HCT116 (cell line): ENCODE data around the gene TMEM258. TPM values are rescaled to one million over a fixed set of nuclear protein-coding genes. Genes with fewer than 3 reads are reported as not detected.

ENCODE experiments used
- ATAC-seq: fragments of 200-7000 bp; cut with Tn5 transposase; 2 replicates; pipeline ENCODE4 v1.9.1; 2020; ENCODE audit warnings: mild to moderate bottlenecking, moderate library complexity
- BruUV-seq: library from RNA; stranded (reverse); fragments of 400-500 nt; replicated peaks from 2 replicates; lab custom pipeline; 2021; lab: Mats Ljungman, UMichigan
- CTCF ChIA-PET: fragments of 300-600 bp; sonication (Branson Sonifier 250); formaldehyde crosslinking; loops from one replicate; lab custom pipeline; 2021; ENCODE audit warnings: antibody characterized with exemption; lab: Charles Lee
- POLR2A ChIA-PET: fragments of 300-600, 350-600 bp; sonication (Branson Sonifier 250); formaldehyde crosslinking; loops from one replicate; lab custom pipeline; 2021; ENCODE audit warnings: antibody characterized with exemption; lab: Charles Lee
- RAD21 ChIA-PET, 2 experiments: fragments of 300-600 bp; sonication (Branson Sonifier 250); formaldehyde crosslinking; loops; one replicate each; lab custom pipeline; 2023; ENCODE audit warnings: low total read pairs in 2 of 2; ENCODE audit not compliant: uncharacterized antibody in 2 of 2, unreplicated experiment in 2 of 2, low non-redundant PET in 1 of 2; lab: Charles Lee
- DNase-seq: peaks from one replicate; pipeline ENCODE4 v3.0.0-alpha.2; 2010; ENCODE audit warnings: low read depth, low spot score
- H2AFZ ChIP-seq: fragments of 200-600 bp; shearing (Covaris generic), sonication (generic); 2 replicates; pipeline ENCODE4 v1.6.1; 2017; ENCODE audit warnings: low read depth, mixed run types, mixed read lengths, antibody characterized with exemption, low read length; ENCODE audit not compliant: poor library complexity, severe bottlenecking
- H3K27ac ChIP-seq: 2 replicates; pipeline ENCODE4 v1.5.1; 2012; ENCODE audit warnings: low read depth, low read length
- H3K27me3 ChIP-seq: fragments of 200-600 bp; sonication (generic); 2 replicates; pipeline ENCODE4 v1.6.1; 2016; ENCODE audit warnings: mixed run types, low read length, mixed read lengths; ENCODE audit not compliant: insufficient read depth
- H3K36me3 ChIP-seq, 2 experiments: fragments of 200-500 bp in 1 of 2; fragments of 200-600 bp in 1 of 2; sonication (Bioruptor generic) in 1 of 2; sonication (generic) in 1 of 2; 2 replicates each; pipeline versions ENCODE4 v1.5.1 to v1.6.1; 2014 to 2016; ENCODE audit warnings: low read length in 2 of 2, inconsistent platforms in 1 of 2, mixed read lengths in 1 of 2, mixed run types in 1 of 2; ENCODE audit not compliant: insufficient read depth in 2 of 2, control insufficient read depth in 1 of 2
- H3K4me1 ChIP-seq, 2 experiments: fragments of 200-600 bp in 1 of 2; sonication (generic) in 1 of 2; 2 replicates each; pipeline versions ENCODE4 v1.5.1 to v1.6.1; 2012 to 2017; ENCODE audit warnings: low read length in 2 of 2, inconsistent platforms in 1 of 2, mild to moderate bottlenecking in 1 of 2, mixed read lengths in 1 of 2, mixed run types in 1 of 2, moderate library complexity in 1 of 2; ENCODE audit not compliant: insufficient read depth in 2 of 2, control insufficient read depth in 1 of 2
- H3K4me2 ChIP-seq: fragments of 200-600 bp; sonication (generic); 2 replicates; pipeline ENCODE4 v1.6.1; 2017; ENCODE audit warnings: mixed run types, low read length, mixed read lengths
- H3K4me3 ChIP-seq, 2 experiments: fragments of 200-600 bp in 1 of 2; sonication (generic) in 1 of 2; replicated peaks in 1 of 2; 2 replicates each; pipeline ENCODE4 v1.5.1; 2011 to 2016; ENCODE audit warnings: low read length in 2 of 2, control low read depth in 1 of 2, low read depth in 1 of 2, mild to moderate bottlenecking in 1 of 2, mixed read lengths in 1 of 2, mixed run types in 1 of 2
- H3K79me2 ChIP-seq: fragments of 200-600 bp; sonication (generic); 2 replicates; pipeline ENCODE4 v1.6.1; 2017; ENCODE audit warnings: mild to moderate bottlenecking, mixed run types, low read length, moderate library complexity, mixed read lengths; ENCODE audit not compliant: insufficient read depth
- H3K9ac ChIP-seq: fragments of 200-600 bp; sonication (generic); 2 replicates; pipeline ENCODE4 v1.6.1; 2016; ENCODE audit warnings: low read length, mixed read lengths
- H3K9me2 ChIP-seq: fragments of 200-600 bp; sonication (generic), shearing (Covaris generic); 2 replicates; pipeline ENCODE4 v1.6.1; 2017; ENCODE audit warnings: mixed run types, mild to moderate bottlenecking, moderate library complexity; ENCODE audit not compliant: insufficient read depth
- H3K9me3 ChIP-seq, 2 experiments: fragments of 200-500 bp in 1 of 2; fragments of 200-600 bp in 1 of 2; sonication (Bioruptor generic) in 1 of 2; sonication (generic) in 1 of 2; 2 replicates each; pipeline ENCODE4 v1.6.1; 2014 to 2017; ENCODE audit warnings: low read length in 2 of 2, mixed read lengths in 2 of 2, inconsistent platforms in 1 of 2, low read depth in 1 of 2, mild to moderate bottlenecking in 1 of 2, mixed run types in 1 of 2, moderate library complexity in 1 of 2; ENCODE audit not compliant: control insufficient read depth in 1 of 2, insufficient read depth in 1 of 2
- H4K20me1 ChIP-seq: fragments of 200-600 bp; sonication (generic), shearing (Covaris generic); 2 replicates; pipeline ENCODE4 v1.6.1; 2017; ENCODE audit warnings: mixed run types, mild to moderate bottlenecking, moderate library complexity; ENCODE audit not compliant: insufficient read depth
- CBX3 ChIP-seq: IDR thresholded peaks from 2 replicates; pipeline ENCODE4 v1.6.1; 2012; ENCODE audit warnings: low read depth
- EGR1 ChIP-seq: IDR thresholded peaks from 2 replicates; pipeline ENCODE4 v1.6.1; 2012; ENCODE audit warnings: low read depth
- ELF1 ChIP-seq: IDR thresholded peaks from 2 replicates; pipeline ENCODE4 v1.6.1; 2012; ENCODE audit warnings: low read depth, borderline replicate concordance
- EZH2 ChIP-seq: fragments of 200-600 bp; sonication (generic); IDR thresholded peaks from 2 replicates; pipeline ENCODE4 v1.6.1; 2017; ENCODE audit warnings: antibody characterized with exemption, mixed run types
- EZH2phosphoT487 ChIP-seq: fragments of 200-600 bp; IDR thresholded peaks from 2 replicates; pipeline ENCODE4 v1.6.1; 2018; ENCODE audit warnings: antibody characterized with exemption, borderline replicate concordance
- POLR2A ChIP-seq: IDR thresholded peaks from 2 replicates; pipeline ENCODE4 v1.7.0; 2011; ENCODE audit warnings: borderline replicate concordance; ENCODE audit not compliant: insufficient read depth, insufficient read length; ENCODE audit errors: extremely low read depth
- POLR2AphosphoS5 ChIP-seq: IDR thresholded peaks from 2 replicates; pipeline ENCODE4 v1.6.1; 2011; ENCODE audit warnings: mild to moderate bottlenecking, low read depth, low read length, moderate library complexity
- SP1 ChIP-seq: IDR thresholded peaks from 2 replicates; pipeline ENCODE4 v1.6.1; 2012; ENCODE audit warnings: low read depth
- SRF ChIP-seq: IDR thresholded peaks from 2 replicates; pipeline ENCODE4 v1.6.1; 2012; ENCODE audit warnings: low read depth
- TCF7L2 ChIP-seq: IDR thresholded peaks from 2 replicates; pipeline ENCODE4 v1.7.0; 2011; ENCODE audit warnings: borderline replicate concordance, inconsistent platforms; ENCODE audit not compliant: insufficient read depth, insufficient read length; ENCODE audit errors: extremely low read depth
- ZBTB33 ChIP-seq: IDR thresholded peaks from 2 replicates; pipeline ENCODE4 v1.6.1; 2011; ENCODE audit warnings: mild to moderate bottlenecking, low read length, moderate library complexity; ENCODE audit not compliant: insufficient replicate concordance; ENCODE audit errors: extremely low read depth
- ZFX ChIP-seq: fragments of 450-650 bp; IDR thresholded peaks from 2 replicates; pipeline ENCODE4 v1.6.1; 2017
- ZNF274 ChIP-seq: fragments of 200-500 bp; sonication (Bioruptor generic); IDR thresholded peaks from 2 replicates; pipeline ENCODE4 v1.6.1; 2014; ENCODE audit warnings: mild to moderate bottlenecking, low read depth, low read length, inconsistent platforms
- intact Hi-C: fragments of 100-400 bp; cut with micrococcal nuclease; formaldehyde crosslinking; loops from 2 replicates; pipeline ENCODE4 v1.10.0; 2022
- total RNA-seq: library from RNA; stranded (reverse); gene quantifications from one replicate; pipeline ENCODE4 v1.2.1, GENCODE V29; 2021; ENCODE audit not compliant: unreplicated experiment
- TF ChIP-seq, protein P1 (sequence below): IDR thresholded peaks from 2 replicates; pipeline ENCODE4 v1.6.1; 2012
- TF ChIP-seq, protein P2 (sequence below), 3 experiments: fragments of 200-600 bp in 1 of 3; sonication (generic) in 1 of 3; IDR thresholded peaks in 2 of 3; conservative IDR thresholded peaks in 1 of 3; 2 replicates each; pipeline ENCODE4 v1.5.1; 2012 to 2017; ENCODE audit warnings: low read depth in 2 of 3, low read length in 2 of 3, antibody characterized with exemption in 1 of 3, borderline replicate concordance in 1 of 3, control low read depth in 1 of 3, mild to moderate bottlenecking in 1 of 3, mixed read lengths in 1 of 3, mixed run types in 1 of 3, moderate library complexity in 1 of 3; ENCODE audit not compliant: insufficient read depth in 1 of 3

TMEM258 gene
- total RNA-seq, 1 experiment from 2014 or later = 160 TPM

- no peak for ATAC-seq
- TF ChIP-seq, protein P1, sequence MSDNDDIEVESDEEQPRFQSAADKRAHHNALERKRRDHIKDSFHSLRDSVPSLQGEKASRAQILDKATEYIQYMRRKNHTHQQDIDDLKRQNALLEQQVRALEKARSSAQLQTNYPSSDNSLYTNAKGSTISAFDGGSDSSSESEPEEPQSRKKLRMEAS = no peak
- TF ChIP-seq ZNF274 (no peak), EZH2phosphoT487 (no peak), POLR2AphosphoS5 (no peak), ZFX (no peak), ELF1 (no peak), CBX3 (no peak), SP1 (no peak), EZH2 (no peak), POLR2A (no peak), TCF7L2 (no peak), ZBTB33 (no peak), EGR1 (no peak), SRF (no peak)
- TF ChIP-seq, protein P2, sequence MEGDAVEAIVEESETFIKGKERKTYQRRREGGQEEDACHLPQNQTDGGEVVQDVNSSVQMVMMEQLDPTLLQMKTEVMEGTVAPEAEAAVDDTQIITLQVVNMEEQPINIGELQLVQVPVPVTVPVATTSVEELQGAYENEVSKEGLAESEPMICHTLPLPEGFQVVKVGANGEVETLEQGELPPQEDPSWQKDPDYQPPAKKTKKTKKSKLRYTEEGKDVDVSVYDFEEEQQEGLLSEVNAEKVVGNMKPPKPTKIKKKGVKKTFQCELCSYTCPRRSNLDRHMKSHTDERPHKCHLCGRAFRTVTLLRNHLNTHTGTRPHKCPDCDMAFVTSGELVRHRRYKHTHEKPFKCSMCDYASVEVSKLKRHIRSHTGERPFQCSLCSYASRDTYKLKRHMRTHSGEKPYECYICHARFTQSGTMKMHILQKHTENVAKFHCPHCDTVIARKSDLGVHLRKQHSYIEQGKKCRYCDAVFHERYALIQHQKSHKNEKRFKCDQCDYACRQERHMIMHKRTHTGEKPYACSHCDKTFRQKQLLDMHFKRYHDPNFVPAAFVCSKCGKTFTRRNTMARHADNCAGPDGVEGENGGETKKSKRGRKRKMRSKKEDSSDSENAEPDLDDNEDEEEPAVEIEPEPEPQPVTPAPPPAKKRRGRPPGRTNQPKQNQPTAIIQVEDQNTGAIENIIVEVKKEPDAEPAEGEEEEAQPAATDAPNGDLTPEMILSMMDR (IDR thresholded peaks at IDR 0.05 in 2 of 3, conservative IDR thresholded peaks at IDR 0.05 in 1 of 3; ENCODE audit: borderline replicate concordance in 1 of 3, insufficient read depth in 1 of 3, low read depth in 2 of 3, low read length in 2 of 3) = no peak
- TF ChIP-seq, all 23 proteins: peak for 0
- no peaks in the 10 kb centered on the region for H4K20me1 ChIP-seq
- no peaks in the 10 kb centered on the region for H3K9me2 ChIP-seq
- no peaks in the 10 kb centered on the region for H3K9me3 ChIP-seq
- POLR2A ChIA-PET = no interaction called here
- no peak overlapping the region for H2AFZ ChIP-seq
- no peak overlapping the region for H3K4me2 ChIP-seq
- H3K79me2 ChIP-seq = no peaks in the 10 kb centered on the region
- H3K27ac ChIP-seq = no peak overlapping the region
- no peak overlapping the region for H3K9ac ChIP-seq
- no peak for DNase-seq
- no peaks in the 10 kb centered on the region for H3K36me3 ChIP-seq
- RAD21 ChIA-PET = no interaction called here
- intact Hi-C loops = no loop called here
- CTCF ChIA-PET = no interaction called here
- no TSS peak for BruUV-seq
- H3K27me3 ChIP-seq = no peaks in the 10 kb centered on the region
- no peak overlapping the region for H3K4me3 ChIP-seq
- peaks cover 0 to 5% of the 10 kb centered on the region in 2 experiments; a peak in 1 of 4 replicates for H3K4me1 ChIP-seq
These were observed 46.5 kb upstream of the TMEM258 start for GRCh38 chr11:61838921-61839320.
